ENCODE results near the gene CACNA1C.

- TF ChIP-seq CTCF (IDR thresholded peaks at IDR 0.05; ENCODE audit: low read depth, low read length, poor library complexity, severe bottlenecking) (no peak), EZH2phosphoT487 (IDR thresholded peaks at IDR 0.05; ENCODE audit: borderline replicate concordance, low read length) (no peak)
Measured at GRCh38 chr12:2139651-2140050, 86.9 kb downstream of the CACNA1C start.

All from DOHH2 (cell line).